ENCODE measurements around the gene AFF3. TPM values are rescaled to one million over a fixed set of nuclear protein-coding genes. Genes with fewer than 3 reads are reported as not detected.

Gene AFF3
- total and polyA plus RNA-seq, 2 of the 8 experiments (the other 6 are each of a cell fraction or from before 2014, with no cell fraction given) = 0.27 to 3.0 TPM

GRCh38 chr2:99562516-99562915 is 579.9 kb downstream of the AFF3 start:
- H3K27me3 ChIP-seq (replicated peaks in 1 of 4; ENCODE audit: control insufficient read depth in 3 of 4, extremely low read depth in 1 of 4, insufficient read depth in 3 of 4, low read length in 3 of 4) = no peaks in the 10 kb centered on the region
- DNase-seq (ENCODE audit: low read depth in 1 of 2, low spot score in 2 of 2) (no peak), FAIRE-seq (no peak)
- H3K4me1 ChIP-seq (replicated peaks in 1 of 4; ENCODE audit: control insufficient read depth in 3 of 4, insufficient read depth in 4 of 4, low read length in 3 of 4) = peaks cover 0 to 3% (median 0%) of the 10 kb centered on the region in 4 experiments; a peak in 1 of 7 replicates
- no peak overlapping the region for H3K4ac ChIP-seq (replicated peaks; ENCODE audit: insufficient read length, low read depth, low read length)
- no peak overlapping the region for H2AFZ ChIP-seq (ENCODE audit: low read length)
- no peak overlapping the region for H4K8ac ChIP-seq (ENCODE audit: extremely low read depth, insufficient read depth, low read length)
- no peak overlapping the region for H3K9ac ChIP-seq (replicated peaks in 1 of 4; ENCODE audit: extremely low read depth in 1 of 4, low read depth in 3 of 4, low read length in 3 of 4)
- H3K9me3 ChIP-seq (ENCODE audit: insufficient read depth in 2 of 2, low read depth in 1 of 2, low read length in 1 of 2) = no peaks in the 10 kb centered on the region
- H2BK120ac ChIP-seq (replicated peaks; ENCODE audit: low read depth, low read length) = no peak overlapping the region
- WGBS, 2 experiments (ENCODE audit: extremely low coverage in 1 of 2, insufficient coverage in 1 of 2, insufficient read length in 1 of 2, insufficient replicate concordance in 2 of 2, low coverage in 1 of 2, low lambda C conversion rate in 2 of 2, missing lambda C conversion rate in 1 of 2) = 81% methylated on average over 2 of the region's 2 CpGs; no CpG with 5 or more reads in 1 of the 2 experiments
- no peaks in the 10 kb centered on the region for H4K20me1 ChIP-seq (replicated peaks in 1 of 2; ENCODE audit: control insufficient read depth in 1 of 2, insufficient read depth in 2 of 2, low read length in 2 of 2)
- no peak overlapping the region for H3K14ac ChIP-seq (ENCODE audit: insufficient read length)
- no peak overlapping the region for H2AK5ac ChIP-seq (ENCODE audit: low read depth, low read length)
- H2BK15ac ChIP-seq (ENCODE audit: low read length) = no peak overlapping the region
- no peak overlapping the region for H4K5ac ChIP-seq (ENCODE audit: insufficient read length, low read depth, low read length)
- no peaks in the 10 kb centered on the region for H3K79me1 ChIP-seq (ENCODE audit: low read depth, low read length)
- no peaks in the 10 kb centered on the region for H3K36me3 ChIP-seq (ENCODE audit: control insufficient read depth in 2 of 4, insufficient read depth in 4 of 4, low read length in 3 of 4)
- no peak overlapping the region for H3K4me3 ChIP-seq (ENCODE audit: extremely low read depth in 1 of 4, insufficient read depth in 2 of 4, low read depth in 3 of 4, low read length in 4 of 4)
- no peaks in the 10 kb centered on the region for H3K23me2 ChIP-seq (ENCODE audit: low read depth, low read length)
- no peak for TF ChIP-seq JUN (IDR thresholded peaks at IDR 0.05; ENCODE audit: low read depth, low read length)
- H3K56ac ChIP-seq (replicated peaks; ENCODE audit: insufficient read length, low read depth, low read length) = no peak overlapping the region
- H3K27ac ChIP-seq (ENCODE audit: low read depth, low read length) = no peak overlapping the region
- no peak overlapping the region for H2BK20ac ChIP-seq (ENCODE audit: low read length)
- H2BK12ac ChIP-seq (ENCODE audit: low read depth, low read length) = no peak overlapping the region
- ChIA-PET CTCF (ENCODE audit: partially characterized antibody) (interaction anchor here (1.0 to 1.2 kb wide), 2 partner anchors 40 to 700 kb away, joined by 3 read pairs; no protein-coding TSS in a partner anchor), POLR2A (ENCODE audit: partially characterized antibody) (no interaction called here)
- no peaks in the 10 kb centered on the region for H3K79me2 ChIP-seq (ENCODE audit: control insufficient read depth in 1 of 2, insufficient read depth in 2 of 2, low read length in 2 of 2)
- no peak overlapping the region for H3K4me2 ChIP-seq (ENCODE audit: insufficient read depth in 1 of 2, low read depth in 2 of 2, low read length in 2 of 2)
- no peak overlapping the region for H3K23ac ChIP-seq (ENCODE audit: insufficient read length)
- H3K18ac ChIP-seq (ENCODE audit: extremely low read depth, low read length) = no peak overlapping the region
- H4K91ac ChIP-seq (replicated peaks; ENCODE audit: insufficient read length, low read length) = no peak overlapping the region
- H2BK5ac ChIP-seq (ENCODE audit: low read depth, low read length) = no peak overlapping the region
